GM12891 (cell line): Measurements from ENCODE around the gene TBCA.

Experiments used
- POLR2A ChIP-seq: IDR thresholded peaks from 2 replicates; pipeline ENCODE4 v1.6.1; 2011; ENCODE audit warnings: low read depth, low read length, control low read depth
- POLR2AphosphoS5 ChIP-seq: IDR thresholded peaks from 2 replicates; pipeline ENCODE4 v1.6.1; 2011; ENCODE audit warnings: low read depth, low read length, control low read depth
- SPI1 ChIP-seq: IDR thresholded peaks from 2 replicates; pipeline ENCODE4 v1.6.1; 2011; ENCODE audit warnings: low read depth, low read length, control low read depth
- TAF1 ChIP-seq: IDR thresholded peaks from 2 replicates; pipeline ENCODE4 v1.6.1; 2011; ENCODE audit warnings: low read depth, low read length, control low read depth

DNA sequence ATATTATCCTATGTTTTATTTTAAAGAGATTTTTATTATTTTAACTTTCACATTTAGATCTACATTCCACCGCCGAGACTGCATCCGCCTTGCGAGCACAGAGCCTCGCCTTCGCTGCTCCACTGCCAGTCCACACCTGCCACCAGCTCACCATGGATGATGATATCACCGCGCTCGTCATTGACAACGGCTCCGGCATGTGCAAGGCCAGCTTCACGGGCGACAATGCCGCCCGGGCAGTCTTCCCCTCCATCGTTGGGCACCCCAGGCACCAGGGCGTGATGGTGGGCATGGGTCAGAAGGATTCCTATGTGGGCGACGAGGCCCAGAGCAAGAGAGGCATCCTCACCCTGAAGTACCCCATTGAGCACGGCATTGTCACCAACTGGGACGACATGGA is 8.6 kb upstream of the TBCA start:
- TF ChIP-seq POLR2AphosphoS5 (no peak), POLR2A (no peak), TAF1 (no peak), SPI1 (no peak)
